GM21786 (cell line): ENCODE data around the gene ATG16L2.

Experiments
- ATAC-seq: cut with Tn5 transposase; IDR thresholded peaks from one replicate; pipeline ENCODE4 v1.9.1; 2021; ENCODE audit not compliant: unreplicated experiment

The ATG16L2 gene

DNA sequence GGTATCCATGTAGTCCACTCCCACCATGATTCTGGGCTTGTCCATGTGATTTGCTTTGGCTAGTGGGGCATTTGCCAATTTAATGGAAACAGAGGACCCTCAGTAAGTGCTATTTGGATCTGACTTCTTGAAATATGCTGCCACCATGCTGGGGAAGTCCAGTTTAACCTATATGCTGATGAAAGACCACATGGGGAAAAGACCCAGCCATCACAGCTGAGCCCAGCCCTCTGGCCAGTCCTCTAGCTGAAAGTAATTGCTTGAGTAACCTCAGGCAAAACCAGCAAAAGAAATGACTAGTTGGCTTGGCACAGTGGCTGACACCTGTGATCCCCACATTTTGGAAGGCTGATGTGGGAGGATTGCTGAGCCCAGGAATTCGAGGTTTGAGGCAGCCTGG lies 61.5 kb downstream of the ATG16L2 start:
- ATAC-seq: no peak

- ATAC-seq: no peak
These were observed 61.9 kb downstream of the ATG16L2 start for GRCh38 chr11:72876147-72876546.
